HepG2 (cell line): ENCODE results near the gene TTLL13. TPM values are rescaled to one million over a fixed set of nuclear protein-coding genes. Genes with fewer than 3 reads are reported as not detected.

Experiments
- ATAC-seq: fragments of 200-7000 bp; cut with Tn5 transposase; 3 replicates; pipeline ENCODE4 v1.9.1; 2020; ENCODE audit warnings: mild to moderate bottlenecking, moderate library complexity
- BruUV-seq: library from RNA; stranded (reverse); fragments of 400-500 nt; replicated peaks from 2 replicates; lab custom pipeline; 2021; lab: Mats Ljungman, UMichigan
- CTCF ChIA-PET: fragments of 300-600 bp; formaldehyde crosslinking; extraction: SDS; loops from one replicate; lab custom pipeline; 2021; ENCODE audit warnings: low total read pairs, inconsistent platforms, low intra/inter-chr PET ratio; lab: Yijun Ruan, JAX
- POLR2A ChIA-PET: fragments of 350-600 bp; sonication (Branson Sonifier 250); formaldehyde crosslinking; loops from one replicate; lab custom pipeline; 2020; ENCODE audit warnings: antibody characterized with exemption, inconsistent platforms; lab: Yijun Ruan, JAX
- DNase-seq: peaks from one replicate; pipeline ENCODE4 v3.0.0-alpha.2; 2015; ENCODE audit warnings: low spot score
- FAIRE-seq: peaks from 3 replicates; lab custom pipeline; 2011; peaks lifted over from hg19 to GRCh38; lab: Jason Lieb, UNC
- H2AFZ ChIP-seq: one replicate; pipeline ENCODE4 v1.6.1; 2011; ENCODE audit warnings: low read length, inconsistent platforms
- H3K27ac ChIP-seq: fragments of 300-600 bp; 3 replicates; pipeline ENCODE4 v1.8.0; 2011; ENCODE audit warnings: mixed run types, mild to moderate bottlenecking, mixed read lengths, low read length, inconsistent platforms; ENCODE audit not compliant: insufficient read depth; ENCODE audit errors: extremely low read length
- H3K27me3 ChIP-seq, 2 experiments: fragments of 200-600 bp in 1 of 2; 2 replicates in 1 of 2; 3 replicates in 1 of 2; pipeline versions ENCODE4 v1.6.0 to v1.8.0; 2011; ENCODE audit warnings: low read length in 2 of 2, mild to moderate bottlenecking in 2 of 2, moderate library complexity in 2 of 2, inconsistent platforms in 1 of 2; ENCODE audit not compliant: insufficient read depth in 2 of 2, control insufficient read depth in 1 of 2
- H3K36me3 ChIP-seq, 2 experiments: fragments of 200-600 bp in 1 of 2; replicated peaks in 1 of 2; 2 replicates in 1 of 2; 3 replicates in 1 of 2; pipeline versions ENCODE4 v1.5.1 to v1.8.0; 2011; ENCODE audit warnings: low read length in 2 of 2, inconsistent platforms in 1 of 2; ENCODE audit not compliant: insufficient read depth in 2 of 2, control insufficient read depth in 1 of 2
- H3K4me1 ChIP-seq: 2 replicates; pipeline ENCODE4 v1.5.1; 2012; ENCODE audit warnings: low read length, inconsistent platforms; ENCODE audit not compliant: insufficient read depth
- H3K4me2 ChIP-seq: 2 replicates; pipeline ENCODE4 v1.6.0; 2011; ENCODE audit warnings: low read depth, low read length, inconsistent platforms
- H3K4me3 ChIP-seq, 3 experiments: fragments of 200-600 bp in 1 of 3; sonication (generic), shearing (Covaris generic) in 1 of 3; replicated peaks in 1 of 3; 2 replicates each; pipeline ENCODE4 v1.5.1; 2011 to 2016; ENCODE audit warnings: low read length in 3 of 3, inconsistent platforms in 2 of 3, low read depth in 2 of 3, mild to moderate bottlenecking in 2 of 3, control low read depth in 1 of 3, mixed read lengths in 1 of 3; ENCODE audit not compliant: insufficient read depth in 1 of 3
- H3K79me2 ChIP-seq: one replicate; pipeline ENCODE4 v1.6.1; 2011; ENCODE audit warnings: low read length, inconsistent platforms; ENCODE audit not compliant: insufficient read depth
- H3K9ac ChIP-seq: 2 replicates; pipeline ENCODE4 v1.6.0; 2011; ENCODE audit warnings: mild to moderate bottlenecking, low read depth, low read length, inconsistent platforms; ENCODE audit not compliant: insufficient read depth
- H3K9me3 ChIP-seq: 2 replicates; pipeline ENCODE4 v1.5.1; 2012; ENCODE audit warnings: mild to moderate bottlenecking, low read length
- H4K20me1 ChIP-seq: 2 replicates; pipeline ENCODE4 v1.6.0; 2011; ENCODE audit warnings: inconsistent platforms, mild to moderate bottlenecking, low read length, moderate library complexity; ENCODE audit not compliant: insufficient read depth
- ZFP36 ChIP-seq: fragments of 150-350 bp; IDR thresholded peaks from 2 replicates; pipeline ENCODE4 v1.6.1; 2018; ENCODE audit warnings: borderline replicate concordance, low read length, low read depth; ENCODE audit not compliant: partially characterized antibody
- ZIK1 ChIP-seq: sonication (generic); formaldehyde crosslinking; IDR thresholded peaks from 2 replicates; pipeline ENCODE4 v1.5.0; 2020; ENCODE audit warnings: mild to moderate bottlenecking, low read depth, missing genetic modification reagents, borderline replicate concordance
- ZNF124 ChIP-seq: sonication (generic); formaldehyde crosslinking; IDR thresholded peaks from 2 replicates; pipeline ENCODE4 v1.4.0; 2020; ENCODE audit warnings: missing genetic modification reagents
- ZNF225 ChIP-seq: sonication (generic); formaldehyde crosslinking; IDR thresholded peaks from 2 replicates; pipeline ENCODE4 v1.4.0; 2020; ENCODE audit warnings: mild to moderate bottlenecking, missing genetic modification reagents
- WGBS: methylation state at CpG from one replicate; pipeline ENCODE4 v1.1.6; 2017; ENCODE audit warnings: low lambda C conversion rate; 5-methylcytosine and 5-hydroxymethylcytosine counted together
- in situ Hi-C: cut with HindIII; loops from 2 replicates; pipeline ENCODE4 v1.10.0; 2017; ENCODE audit warnings: low pct_unique_long_range_greater_than_20kb; ENCODE audit not compliant: extremely low pct_ligation_motif_present
- intact Hi-C: fragments of 100-400 bp; cut with micrococcal nuclease; formaldehyde crosslinking; loops from one replicate; pipeline ENCODE4 v1.10.0; 2022; ENCODE audit not compliant: unreplicated experiment
- polyA plus RNA-seq, 8 experiments: library from polyadenylated mRNA; depleted of rRNA in 3 of 8; stranded (reverse) in 7 of 8; unstranded in 1 of 8; fragments of >200 nt; fragmentation: Illumina TruSeq in 4 of 8; extraction: Trizol in 4 of 8; gene quantifications; 2 replicates each; pipeline versions ENCODE4 v1.2.1 to v1.2.3, GENCODE V29; 2011 to 2016; ENCODE audit warnings: low read depth in 4 of 8, missing spikeins in 1 of 8, mixed read lengths in 1 of 8; ENCODE audit not compliant: insufficient read depth in 1 of 8
- total RNA-seq, 5 experiments: library from RNA; depleted of rRNA; stranded (reverse); fragments of >200 nt; fragmentation: Illumina TruSeq; extraction: Trizol; gene quantifications; 2 replicates each; pipeline ENCODE4 v1.2.3, GENCODE V29; 2016; ENCODE audit warnings: low read depth in 1 of 5
- TF ChIP-seq, protein P1 (sequence below): sonication (generic); formaldehyde crosslinking; IDR thresholded peaks from 2 replicates; pipeline ENCODE4 v1.5.0; 2020; ENCODE audit warnings: missing genetic modification reagents, mild to moderate bottlenecking, borderline replicate concordance
- TF ChIP-seq, protein P2 (sequence below): sonication (generic); formaldehyde crosslinking; IDR thresholded peaks from 2 replicates; pipeline ENCODE4 v1.5.0; 2020; ENCODE audit warnings: missing genetic modification reagents

TTLL13 gene
- total and polyA plus RNA-seq, 2 of the 13 experiments (the other 11 are each of a cell fraction or from before 2014, with no cell fraction given): 0.07 to 0.29 TPM

DNA sequence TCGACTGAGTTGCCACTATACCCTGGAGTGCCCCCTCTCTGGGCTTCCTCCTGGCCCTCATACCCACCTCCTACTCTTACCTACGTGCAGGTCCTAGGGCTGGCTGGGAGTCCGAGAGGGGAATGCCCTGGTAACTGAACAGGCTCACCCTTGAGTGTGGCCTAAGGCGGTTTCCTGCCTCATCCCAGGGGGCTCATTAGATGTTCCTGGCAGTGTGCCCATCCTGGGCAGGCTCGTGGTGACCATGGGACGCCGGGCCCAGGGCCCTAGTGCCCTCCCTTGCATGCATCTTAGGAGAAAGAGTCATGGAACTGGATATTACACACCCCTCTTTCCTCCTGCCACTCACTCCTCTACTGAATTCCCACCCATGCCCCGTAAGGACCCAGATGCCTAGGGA, 45.4 kb upstream of the TTLL13 start:
- WGBS: 97% methylated on average over 4 of the region's 8 CpGs
- no peaks in the 10 kb centered on the region for H3K9me3 ChIP-seq
- H3K27me3 ChIP-seq: no peaks in the 10 kb centered on the region
- ATAC-seq (no peak), FAIRE-seq (no peak), DNase-seq (no peak)
- intact Hi-C loops: no loop called here
- no peak overlapping the region for H3K27ac ChIP-seq
- peaks cover 6% of the 10 kb centered on the region; the same call in 1 of the 2 replicates for H4K20me1 ChIP-seq
- peaks cover 40% of the 10 kb centered on the region for H3K4me1 ChIP-seq
- H3K4me3 ChIP-seq: no peak overlapping the region
- no peak overlapping the region for H3K4me2 ChIP-seq
- TF ChIP-seq ZNF124 (CRISPR knock-in tag) (no peak), ZIK1 (CRISPR knock-in tag) (no peak), ZNF225 (CRISPR knock-in tag) (no peak), ZFP36 (no peak)
- TF ChIP-seq, protein P1, sequence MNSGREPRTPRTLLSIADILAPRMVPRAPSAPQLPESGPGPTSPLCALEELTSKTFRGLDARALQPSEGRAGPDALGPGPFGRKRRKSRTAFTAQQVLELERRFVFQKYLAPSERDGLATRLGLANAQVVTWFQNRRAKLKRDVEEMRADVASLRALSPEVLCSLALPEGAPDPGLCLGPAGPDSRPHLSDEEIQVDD (CRISPR knock-in tag): no peak
- TF ChIP-seq, protein P2, sequence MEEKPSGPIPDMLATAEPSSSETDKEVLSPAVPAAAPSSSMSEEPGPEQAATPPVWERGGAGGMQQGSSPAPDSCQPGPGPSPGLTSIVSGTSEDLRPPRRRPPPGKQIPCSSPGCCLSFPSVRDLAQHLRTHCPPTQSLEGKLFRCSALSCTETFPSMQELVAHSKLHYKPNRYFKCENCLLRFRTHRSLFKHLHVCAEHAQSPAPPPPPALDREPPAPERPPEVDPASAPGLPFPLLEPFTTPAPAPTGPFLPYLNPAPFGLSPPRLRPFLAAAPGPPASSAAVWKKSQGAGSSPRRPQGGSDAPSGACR (CRISPR knock-in tag): no peak
- H3K79me2 ChIP-seq: peaks cover 6% of the 10 kb centered on the region
- in situ Hi-C loops: no loop called here
- POLR2A ChIA-PET: no interaction called here
- H2AFZ ChIP-seq: no peak overlapping the region
- BruUV-seq: no TSS peak
- peaks cover 2% of the 10 kb centered on the region in 2 experiments; a peak in 2 of 5 replicates for H3K36me3 ChIP-seq
- H3K9ac ChIP-seq: no peak overlapping the region
- CTCF ChIA-PET: no interaction called here
